MG63 (cell line): ENCODE measurements around the gene DDX51. TPM values are rescaled to one million over a fixed set of nuclear protein-coding genes. Genes with fewer than 3 reads are reported as not detected.
"Not testable (repeated sequence)": the region's sequence is repeated elsewhere in the genome, so short reads cannot be mapped to it uniquely, and the experiment has no call there.

Experiments
- DNase-seq: peaks from one replicate; pipeline ENCODE4 v3.0.0-alpha.2; 2020
- H3K27me3 ChIP-seq: fragments of 250-450 bp; sonication (Bioruptor Pico); 2 replicates; pipeline ENCODE4 v1.5.1; 2020; ENCODE audit warnings: mild to moderate bottlenecking, moderate library complexity
- H3K36me3 ChIP-seq: fragments of 250-450 bp; sonication (Bioruptor Pico); 2 replicates; pipeline ENCODE4 v1.5.1; 2020; ENCODE audit warnings: mild to moderate bottlenecking, moderate library complexity
- H3K4me3 ChIP-seq: fragments of 250-450 bp; sonication (Bioruptor Pico); 2 replicates; pipeline ENCODE4 v1.5.1; 2020; ENCODE audit warnings: mild to moderate bottlenecking, moderate library complexity
- H3K9me3 ChIP-seq: fragments of 250-450 bp; sonication (Bioruptor Pico); 2 replicates; pipeline ENCODE4 v1.5.1; 2020; ENCODE audit warnings: mild to moderate bottlenecking, moderate library complexity
- total RNA-seq: library from RNA; depleted of rRNA; stranded (reverse); fragments of >200 nt; shearing (Covaris generic); gene quantifications from 2 replicates; pipeline ENCODE4 v1.2.3, GENCODE V29; 2014; ENCODE audit warnings: low replicate concordance

DDX51 gene
- total RNA-seq, 1 experiment from 2014 or later: 17.3 TPM

GRCh38 chr12:132124766-132125425 lies 19.2 kb downstream of the DDX51 start:
- no peak for DNase-seq
- H3K27me3 ChIP-seq: no peaks in the 10 kb centered on the region
- H3K9me3 ChIP-seq: peaks cover 2% of the 10 kb centered on the region; the same call in 1 of the 2 replicates
- H3K36me3 ChIP-seq: peaks cover 89% of the 10 kb centered on the region
- no peak overlapping the region for H3K4me3 ChIP-seq

- peaks cover 2% of the 10 kb centered on the region; the same call in 1 of the 2 replicates for H3K9me3 ChIP-seq
- DNase-seq: no peak
- H3K36me3 ChIP-seq: peaks cover 92% of the 10 kb centered on the region
- H3K4me3 ChIP-seq: no peak overlapping the region
- no peaks in the 10 kb centered on the region for H3K27me3 ChIP-seq
Measured at GRCh38 chr12:132123970-132124765, 20.0 kb downstream of the DDX51 start.

GRCh38 chr12:132121283-132121682 lies 22.8 kb downstream of the DDX51 start:
- Histone ChIP-seq H3K9me3 (peaks cover 2% of the 10 kb centered on the region; the same call in 1 of the 2 replicates), H3K36me3 (peaks cover 89% of the 10 kb centered on the region), H3K27me3 (no peaks in the 10 kb centered on the region), H3K4me3 (no peak overlapping the region)
- no peak for DNase-seq

GRCh38 chr12:132118876-132119275 lies 25.2 kb downstream of the DDX51 start:
- H3K9me3 ChIP-seq: peaks cover 2% of the 10 kb centered on the region; the same call in 1 of the 2 replicates
- peaks cover 90% of the 10 kb centered on the region for H3K36me3 ChIP-seq
- H3K4me3 ChIP-seq: no peak overlapping the region
- no peaks in the 10 kb centered on the region for H3K27me3 ChIP-seq
- no peak for DNase-seq

- Histone ChIP-seq H3K36me3 (peaks cover 85% of the 10 kb centered on the region), H3K9me3 (no peaks in the 10 kb centered on the region), H3K27me3 (no peaks in the 10 kb centered on the region), H3K4me3 (no peak overlapping the region)
- no peak for DNase-seq
Measured at GRCh38 chr12:132117558-132117875, 26.6 kb downstream of the DDX51 start.

GRCh38 chr12:132116709-132117557 lies 27.2 kb downstream of the DDX51 start:
- Histone ChIP-seq H3K27me3 (no peaks in the 10 kb centered on the region), H3K4me3 (no peak overlapping the region), H3K36me3 (peaks cover 82% of the 10 kb centered on the region), H3K9me3 (no peaks in the 10 kb centered on the region)
- DNase-seq: no peak

GRCh38 chr12:132115500-132115899 lies 28.6 kb downstream of the DDX51 start:
- H3K36me3 ChIP-seq: peaks cover 84% of the 10 kb centered on the region
- H3K4me3 ChIP-seq: no peak overlapping the region
- no peak for DNase-seq
- H3K27me3 ChIP-seq: no peaks in the 10 kb centered on the region
- H3K9me3 ChIP-seq: no peaks in the 10 kb centered on the region

GRCh38 chr12:132114667-132115066 lies 29.5 kb downstream of the DDX51 start:
- Histone ChIP-seq H3K27me3 (no peaks in the 10 kb centered on the region), H3K4me3 (no peak overlapping the region), H3K9me3 (no peaks in the 10 kb centered on the region), H3K36me3 (peaks cover 82% of the 10 kb centered on the region)
- DNase-seq: no peak

- H3K36me3 ChIP-seq: peaks cover 77% of the 10 kb centered on the region
- H3K27me3 ChIP-seq: no peaks in the 10 kb centered on the region
- H3K9me3 ChIP-seq: no peaks in the 10 kb centered on the region
- H3K4me3 ChIP-seq: no peak overlapping the region
- DNase-seq: no peak
Measured at GRCh38 chr12:132111654-132112304, 32.3 kb downstream of the DDX51 start.

- DNase-seq: no peak
- Histone ChIP-seq H3K36me3 (peaks cover 77% of the 10 kb centered on the region), H3K9me3 (no peaks in the 10 kb centered on the region), H3K27me3 (no peaks in the 10 kb centered on the region), H3K4me3 (no peak overlapping the region)
Measured at GRCh38 chr12:132110677-132111076, 33.4 kb downstream of the DDX51 start.

GRCh38 chr12:132109741-132110140 lies 34.4 kb downstream of the DDX51 start:
- H3K9me3 ChIP-seq: no peaks in the 10 kb centered on the region
- peaks cover 76% of the 10 kb centered on the region for H3K36me3 ChIP-seq
- H3K4me3 ChIP-seq: no peak overlapping the region
- DNase-seq: no peak
- no peaks in the 10 kb centered on the region for H3K27me3 ChIP-seq

GRCh38 chr12:132108211-132108832 lies 35.8 kb downstream of the DDX51 start:
- Histone ChIP-seq H3K4me3 (no peak overlapping the region), H3K36me3 (peaks cover 70% of the 10 kb centered on the region), H3K27me3 (no peaks in the 10 kb centered on the region), H3K9me3 (no peaks in the 10 kb centered on the region)
- DNase-seq: no peak

- peaks cover 69% of the 10 kb centered on the region for H3K36me3 ChIP-seq
- H3K27me3 ChIP-seq: no peaks in the 10 kb centered on the region
- no peaks in the 10 kb centered on the region for H3K9me3 ChIP-seq
- DNase-seq: no peak
- no peak overlapping the region for H3K4me3 ChIP-seq
Measured at GRCh38 chr12:132106921-132107320, 37.2 kb downstream of the DDX51 start.

GRCh38 chr12:132105467-132105866 lies 38.7 kb downstream of the DDX51 start:
- no peak overlapping the region for H3K4me3 ChIP-seq
- DNase-seq: no peak
- peaks cover 68% of the 10 kb centered on the region for H3K36me3 ChIP-seq
- no peaks in the 10 kb centered on the region for H3K27me3 ChIP-seq
- H3K9me3 ChIP-seq: no peaks in the 10 kb centered on the region

- H3K9me3 ChIP-seq: no peaks in the 10 kb centered on the region
- no peak for DNase-seq
- H3K36me3 ChIP-seq: peaks cover 69% of the 10 kb centered on the region
- H3K4me3 ChIP-seq: no peak overlapping the region
- no peaks in the 10 kb centered on the region for H3K27me3 ChIP-seq
Measured at GRCh38 chr12:132103542-132104308, 40.4 kb downstream of the DDX51 start.

GRCh38 chr12:132103072-132103471 lies 41.0 kb downstream of the DDX51 start:
- H3K9me3 ChIP-seq, H3K4me3 ChIP-seq, DNase-seq, H3K27me3 ChIP-seq: not testable (repeated sequence)
- H3K36me3 ChIP-seq: peaks cover 71% of the 10 kb centered on the region
